HG02763 (cell line): ENCODE results near the gene TNIP2.

Experiments used
- ATAC-seq: cut with Tn5 transposase; IDR thresholded peaks from one replicate; pipeline ENCODE4 v1.9.1; 2021; ENCODE audit warnings: mild to moderate bottlenecking, moderate library complexity; ENCODE audit not compliant: unreplicated experiment

Gene TNIP2

DNA sequence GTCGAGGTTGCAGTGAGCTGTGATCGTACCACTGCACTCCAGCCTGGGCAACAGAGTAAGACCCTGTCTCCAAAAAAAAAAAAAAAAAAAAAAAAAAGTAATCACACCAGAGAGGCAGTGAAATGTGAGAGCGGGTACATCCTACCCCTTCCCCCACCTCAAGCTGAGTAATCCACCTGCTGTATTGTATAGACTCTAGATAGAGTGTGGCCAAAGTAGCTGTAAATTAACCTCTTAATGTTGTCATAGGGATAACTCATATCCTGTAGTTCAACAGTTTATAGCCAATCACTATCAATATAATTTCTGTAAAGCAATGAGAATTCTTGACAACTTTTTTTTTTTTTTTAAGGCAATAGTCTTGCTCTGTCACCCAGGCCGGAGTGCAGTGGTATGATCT, 30.8 kb downstream of the TNIP2 start:
- ATAC-seq = no peak

DNA sequence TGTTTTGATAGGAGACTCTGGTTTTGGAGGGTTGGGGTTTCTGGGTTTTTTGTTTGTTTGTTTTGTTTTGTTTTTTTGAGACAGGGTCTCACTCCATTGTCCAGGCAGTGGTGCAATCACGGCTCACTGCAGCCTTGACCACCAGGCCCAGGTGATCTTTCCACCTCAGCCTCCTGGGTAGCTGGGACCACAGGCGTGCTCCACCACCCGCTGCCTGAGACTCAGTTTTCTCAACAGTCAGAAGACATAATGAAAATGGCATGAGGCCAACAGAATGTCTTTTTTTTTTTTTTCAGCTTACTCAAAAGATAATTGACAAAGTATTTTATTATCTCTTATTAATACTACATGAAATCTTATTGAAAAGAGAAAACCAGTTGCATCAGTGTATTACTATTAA, 32.4 kb downstream of the TNIP2 start:
- ATAC-seq = no peak

DNA sequence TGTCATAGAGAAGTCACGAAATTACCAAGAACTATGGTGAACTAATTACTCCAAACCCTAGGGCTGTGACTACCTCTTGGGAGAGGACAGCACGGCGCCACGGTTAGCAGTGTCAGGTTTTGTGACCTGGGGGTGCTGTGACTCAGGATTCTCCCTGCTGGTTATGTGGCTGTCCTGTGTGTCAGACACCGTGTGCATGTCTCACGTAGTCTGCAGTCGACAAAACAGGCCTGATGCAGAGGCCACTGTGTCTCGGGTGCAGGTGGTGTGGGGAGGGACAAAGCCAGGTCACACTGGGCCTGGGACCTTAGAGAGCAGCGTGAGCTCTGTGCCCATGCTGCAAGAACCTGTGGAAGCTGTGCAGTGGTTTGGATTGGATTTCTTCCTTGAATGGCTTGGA, 34.1 kb downstream of the TNIP2 start:
- ATAC-seq = no peak

DNA sequence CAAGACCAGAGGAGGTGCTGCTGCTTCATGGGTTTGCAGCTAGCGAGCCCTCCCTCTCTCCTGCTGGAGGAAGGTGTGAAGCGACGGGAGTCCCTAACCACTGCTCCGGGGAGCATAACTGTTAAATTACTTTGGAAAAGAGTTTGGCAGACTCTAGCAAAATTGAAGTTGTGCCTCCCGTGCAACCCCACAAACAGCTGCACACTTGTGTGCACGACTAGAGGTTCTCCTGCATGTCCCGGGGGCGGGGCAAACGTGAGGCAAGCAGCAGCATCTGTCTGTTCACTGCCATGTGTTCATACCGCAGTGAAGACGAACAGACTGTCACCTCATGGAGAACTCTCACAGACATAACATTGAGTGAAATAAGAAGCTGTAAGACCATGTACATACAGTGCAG, 34.5 kb downstream of the TNIP2 start:
- no peak for ATAC-seq

DNA sequence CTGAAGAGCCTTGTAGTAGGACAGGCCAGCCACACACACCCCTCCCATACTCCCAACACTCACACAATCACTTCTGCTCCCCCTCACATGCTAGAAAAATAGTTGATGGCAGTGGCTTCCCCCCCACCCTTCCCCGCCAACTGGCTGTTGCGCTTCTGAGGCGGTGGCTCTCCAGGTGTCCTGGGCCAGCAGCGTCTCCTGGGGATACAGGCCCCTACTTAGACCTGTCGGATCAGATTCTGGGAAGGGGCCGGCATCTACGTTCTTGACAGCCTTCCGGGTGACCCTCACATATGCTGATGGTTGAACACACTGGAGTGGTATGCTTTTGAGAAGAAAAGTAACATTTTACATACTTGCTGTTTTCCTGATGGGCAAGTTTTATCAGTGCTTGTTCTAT, 39.9 kb downstream of the TNIP2 start:
- no peak for ATAC-seq

DNA sequence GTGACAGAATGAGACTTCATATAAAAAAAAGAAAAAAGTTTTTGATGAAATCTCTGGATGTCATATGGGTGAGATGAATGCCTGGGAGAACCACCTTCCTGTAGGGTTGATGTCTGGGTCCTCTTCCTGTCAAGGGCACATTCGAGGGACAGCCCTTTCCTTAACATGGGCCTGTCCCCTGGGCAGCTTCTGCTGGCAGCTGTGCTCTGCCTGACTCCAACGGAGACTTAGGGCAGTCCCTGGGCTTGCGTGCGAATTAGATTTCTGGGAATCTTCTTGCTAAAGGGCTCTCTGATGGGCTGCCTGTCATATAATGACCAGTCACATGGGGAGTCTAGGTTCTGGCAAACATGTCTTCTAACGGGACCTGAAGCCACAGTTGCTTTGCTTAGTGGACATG, 40.7 kb downstream of the TNIP2 start:
- ATAC-seq = no peak

DNA sequence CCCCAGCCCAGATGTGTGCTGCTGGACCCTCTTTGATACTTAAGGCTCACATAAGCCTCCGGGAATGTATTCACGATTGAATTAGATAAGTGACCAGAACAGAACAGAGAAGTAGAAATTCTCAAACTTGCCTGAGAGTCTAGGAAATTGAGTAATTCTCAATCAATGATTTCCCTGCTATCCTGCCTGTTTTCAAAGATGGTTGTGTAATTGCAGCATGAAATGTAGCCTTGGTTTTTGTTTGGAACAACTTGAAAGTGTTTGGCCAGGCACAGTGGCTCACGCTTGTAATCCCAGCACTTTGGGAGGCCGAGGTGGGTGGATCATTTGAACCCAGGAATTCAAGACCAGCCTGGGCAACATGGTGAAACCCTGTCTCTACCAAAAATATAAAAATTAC, 41.2 kb downstream of the TNIP2 start:
- ATAC-seq = no peak

DNA sequence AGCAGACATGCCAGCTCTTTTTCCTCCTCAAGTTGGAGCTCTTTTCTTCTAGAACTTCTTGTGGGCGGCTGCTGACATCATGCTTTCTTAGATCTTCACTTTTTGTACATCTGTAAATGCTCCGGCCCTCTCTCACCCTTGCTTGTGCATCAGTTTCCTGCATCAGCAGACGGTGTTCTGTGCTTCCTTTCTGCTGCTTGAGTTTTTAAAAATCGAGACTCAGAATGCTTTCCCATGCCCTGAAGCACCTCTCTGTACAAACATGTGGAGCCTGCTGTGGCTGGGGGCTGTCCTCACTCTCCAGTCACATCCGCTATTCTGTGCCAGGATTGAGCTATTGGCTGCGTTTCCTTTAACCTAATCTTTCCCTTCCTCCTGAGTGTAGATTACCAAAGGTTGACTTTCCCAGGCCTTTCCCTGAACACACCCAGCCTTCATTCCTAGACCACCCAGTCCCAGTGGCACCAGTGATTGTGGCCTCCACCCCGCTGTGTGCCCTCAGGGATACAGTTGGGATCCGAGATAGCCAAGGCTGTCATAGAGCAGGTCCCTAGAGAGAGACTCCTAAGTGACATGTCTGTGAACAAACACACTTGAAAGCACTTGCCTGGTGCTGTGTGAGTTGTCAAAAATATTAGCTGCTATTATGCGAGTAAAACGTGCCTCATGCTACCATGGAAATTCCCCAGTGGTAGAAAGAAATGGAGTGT, 41.9 kb downstream of the TNIP2 start:
- no peak for ATAC-seq

DNA sequence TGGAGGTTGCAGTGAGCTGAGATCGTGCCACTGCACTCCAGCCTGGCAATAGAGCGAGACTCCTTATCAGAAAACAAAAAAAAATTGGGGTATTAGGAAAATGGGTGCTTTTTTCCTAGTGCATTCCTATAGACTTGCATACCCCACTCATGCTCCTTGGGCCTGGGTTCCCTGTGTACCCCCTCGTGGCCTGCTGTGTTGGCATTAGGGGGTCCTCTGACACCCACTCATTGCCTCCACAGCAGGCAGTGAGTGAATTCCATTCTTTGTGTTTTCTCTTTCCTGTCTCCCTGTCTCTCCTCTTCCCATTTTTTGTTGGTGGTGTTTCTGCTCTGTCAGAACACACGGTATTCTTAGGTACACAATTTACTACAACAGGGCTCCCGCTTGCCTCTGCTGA, 42.8 kb downstream of the TNIP2 start:
- ATAC-seq = no peak

DNA sequence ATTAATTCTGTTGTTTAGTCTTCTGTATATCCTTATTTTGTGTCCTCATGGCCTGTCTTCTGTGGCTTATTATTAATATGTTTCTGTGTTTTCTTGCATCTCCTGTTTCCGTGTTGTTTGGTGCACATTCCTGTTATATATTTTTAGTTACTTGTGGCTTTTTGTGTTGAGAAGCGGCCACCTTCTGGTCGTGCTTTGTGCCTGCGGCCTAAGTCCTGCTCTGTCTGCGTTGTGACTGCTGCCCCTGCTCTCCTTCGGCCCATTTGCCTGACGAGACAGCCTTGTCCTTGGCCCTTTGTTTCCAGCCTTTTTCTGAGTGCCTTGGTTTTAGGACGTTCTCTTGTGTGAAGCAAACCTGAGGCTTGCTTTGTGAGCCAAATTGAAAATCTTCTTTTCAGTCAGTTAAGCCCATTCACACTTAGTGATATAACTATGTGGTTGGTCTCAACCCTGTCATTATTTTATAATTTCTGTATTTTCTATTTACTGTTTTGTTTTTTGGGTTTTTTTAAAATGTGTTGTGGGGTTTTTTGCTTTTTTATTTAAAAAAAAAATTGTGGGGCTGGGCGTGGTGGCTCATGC, 43.8 kb downstream of the TNIP2 start:
- ATAC-seq = no peak

DNA sequence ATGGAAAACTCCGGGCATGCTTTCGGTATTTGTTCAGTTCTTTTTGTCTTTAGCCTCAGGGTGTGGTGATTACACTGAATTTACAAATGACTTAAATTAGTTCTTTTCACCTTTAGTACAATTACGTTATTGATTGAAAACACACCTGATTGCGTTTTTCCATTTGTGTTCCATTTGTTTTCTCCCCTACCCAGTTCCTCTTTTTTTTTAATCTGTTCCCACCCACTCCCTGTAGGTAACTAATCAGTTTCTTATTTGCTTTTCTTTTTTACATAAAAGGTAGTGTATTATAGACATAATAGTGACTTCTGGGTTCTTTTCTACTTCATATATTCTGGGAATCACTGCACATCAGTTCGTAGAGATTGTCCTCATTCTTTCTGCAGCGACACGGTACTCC, 53.4 kb downstream of the TNIP2 start:
- no peak for ATAC-seq

DNA sequence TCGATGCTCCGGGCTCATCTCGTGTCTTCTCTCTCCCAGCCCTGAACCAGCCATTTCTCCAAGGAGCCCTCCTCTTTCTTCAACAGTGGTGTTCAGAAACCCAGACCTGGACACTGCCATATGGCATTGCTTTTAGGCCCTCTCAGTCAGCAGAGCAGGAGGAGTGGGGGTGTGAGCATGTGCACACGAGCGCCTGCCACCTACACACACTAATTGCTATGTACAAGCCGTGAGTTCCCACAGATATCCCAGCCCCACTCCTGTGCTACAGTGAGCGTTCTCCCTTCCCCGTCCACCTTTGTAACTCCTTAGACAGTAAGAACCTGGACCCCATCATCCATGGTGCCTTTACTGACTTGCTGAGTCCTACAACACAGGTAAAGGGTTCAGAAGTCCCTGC, 53.8 kb downstream of the TNIP2 start:
- no peak for ATAC-seq

DNA sequence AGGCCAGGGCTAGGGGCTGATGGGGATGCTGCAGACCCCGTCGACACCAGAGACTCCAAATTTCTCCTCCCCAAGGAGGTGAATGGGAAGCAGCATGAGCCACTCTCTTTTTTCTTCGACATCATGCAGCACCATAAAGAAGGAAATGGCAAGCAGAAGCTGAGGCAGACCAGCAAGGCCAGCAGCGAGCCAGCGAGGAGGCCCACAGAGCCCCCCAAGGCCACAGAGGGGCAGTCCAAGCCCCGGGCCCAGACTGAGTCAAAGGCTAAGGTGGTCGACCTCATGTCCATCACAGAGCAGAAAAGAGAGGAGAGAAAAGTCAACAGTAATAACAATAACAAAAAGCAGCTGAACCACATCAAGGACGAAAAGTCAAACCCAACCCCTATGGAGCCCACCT, 56.1 kb downstream of the TNIP2 start:
- ATAC-seq = no peak

DNA sequence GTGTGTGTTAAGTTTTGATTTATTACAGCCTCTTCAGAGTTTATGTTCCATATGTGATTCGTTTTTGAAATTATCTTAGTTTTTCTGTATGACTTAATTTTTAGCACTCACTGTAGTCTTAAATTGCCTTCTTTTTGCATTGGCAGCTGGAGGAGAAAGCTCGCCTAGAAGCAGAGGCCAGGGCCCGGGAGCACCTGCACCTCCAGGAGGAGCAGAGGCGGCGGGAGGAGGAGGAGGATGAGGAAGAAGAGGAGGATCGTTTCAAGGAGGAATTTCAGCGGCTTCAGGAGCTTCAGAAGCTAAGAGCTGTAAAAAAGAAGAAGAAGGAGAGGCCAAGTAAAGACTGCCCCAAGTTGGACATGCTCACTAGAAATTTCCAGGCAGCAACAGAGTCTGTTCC, 56.6 kb downstream of the TNIP2 start:
- ATAC-seq = no peak

DNA sequence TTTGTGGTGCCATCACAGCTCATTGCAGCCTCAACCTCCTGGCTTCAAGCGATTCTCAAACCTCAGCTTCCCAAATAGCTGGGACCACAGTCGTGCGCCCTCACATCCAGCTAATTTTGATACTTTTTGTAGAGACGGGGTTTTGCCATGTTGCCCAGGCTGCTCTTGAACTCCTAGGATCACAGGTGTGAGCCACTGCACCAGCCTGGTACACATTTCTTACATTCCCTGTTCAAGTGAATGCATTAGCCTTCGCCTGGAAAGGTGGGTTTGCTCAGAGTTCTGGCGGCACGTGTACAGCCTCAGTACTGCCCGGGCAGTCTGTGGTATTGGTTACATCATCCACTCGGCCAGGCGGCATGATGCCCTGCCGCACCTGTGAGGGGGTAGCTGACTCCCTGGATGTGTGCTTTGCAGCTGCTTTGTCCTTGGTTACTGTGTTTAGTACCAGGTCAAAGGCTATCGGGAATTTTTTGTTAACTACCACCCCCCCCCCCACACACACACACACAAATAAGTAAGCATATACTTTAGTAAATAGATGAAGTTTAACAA, 57.1 kb downstream of the TNIP2 start:
- no peak for ATAC-seq

DNA sequence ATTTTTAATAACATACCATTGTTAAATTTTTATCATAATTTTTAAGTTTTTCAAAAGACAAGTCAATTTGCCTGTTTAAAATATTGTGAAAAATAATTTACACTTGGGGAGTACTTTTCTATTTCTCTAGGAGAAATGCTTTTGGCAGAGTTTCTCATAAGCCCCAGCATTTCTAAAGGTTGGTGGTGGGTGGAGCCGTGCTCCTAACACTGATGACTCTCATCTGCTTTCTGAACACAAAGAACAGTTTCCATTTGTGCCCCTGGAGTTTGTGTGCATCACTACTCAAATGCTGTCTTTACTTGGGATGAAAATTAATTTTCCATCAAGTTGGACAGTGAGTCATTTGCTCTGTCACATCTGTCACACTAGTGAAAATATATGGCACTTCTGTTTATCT, 57.6 kb downstream of the TNIP2 start:
- ATAC-seq = no peak

DNA sequence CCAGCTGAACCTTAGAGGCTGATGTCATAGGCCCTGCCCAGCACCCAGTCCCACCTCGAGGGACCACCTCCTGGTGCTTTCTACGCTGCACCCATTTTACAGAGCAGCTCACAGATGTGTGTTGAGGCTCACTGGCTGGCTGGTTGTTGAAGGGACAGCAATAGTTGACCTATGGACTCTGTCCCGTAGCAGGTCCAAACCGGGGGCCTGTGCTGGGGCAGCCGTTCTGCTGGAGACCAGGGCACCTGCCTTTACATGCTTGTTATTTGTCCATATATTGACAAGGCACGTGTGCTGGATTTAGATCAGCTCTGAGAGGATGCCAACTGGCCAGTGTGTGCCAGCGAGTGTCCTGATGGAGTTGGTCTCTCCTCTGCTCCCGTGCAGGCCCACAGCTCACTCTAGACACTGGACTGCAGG, 58.1 kb downstream of the TNIP2 start:
- no peak for ATAC-seq

DNA sequence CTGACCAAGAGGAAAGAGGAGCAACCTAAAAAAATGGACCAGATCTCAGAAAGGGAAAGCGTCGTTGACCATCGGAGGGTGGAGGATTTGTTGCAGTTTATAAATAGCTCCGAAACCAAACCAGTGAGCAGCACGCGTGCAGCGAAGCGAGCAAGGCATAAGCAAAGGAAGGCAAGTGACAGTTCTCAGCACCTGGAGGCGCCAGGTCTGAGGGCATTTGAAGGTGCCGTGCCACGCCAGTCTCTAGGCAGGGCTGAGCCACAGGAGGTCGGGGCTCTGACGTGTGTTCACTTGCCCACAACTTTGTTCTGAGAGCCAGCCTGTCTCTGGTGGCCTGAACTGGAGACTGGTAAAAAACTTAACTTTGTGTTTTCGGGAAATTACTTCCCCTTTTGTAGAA, 59.7 kb downstream of the TNIP2 start:
- ATAC-seq = peak; percentile 88

DNA sequence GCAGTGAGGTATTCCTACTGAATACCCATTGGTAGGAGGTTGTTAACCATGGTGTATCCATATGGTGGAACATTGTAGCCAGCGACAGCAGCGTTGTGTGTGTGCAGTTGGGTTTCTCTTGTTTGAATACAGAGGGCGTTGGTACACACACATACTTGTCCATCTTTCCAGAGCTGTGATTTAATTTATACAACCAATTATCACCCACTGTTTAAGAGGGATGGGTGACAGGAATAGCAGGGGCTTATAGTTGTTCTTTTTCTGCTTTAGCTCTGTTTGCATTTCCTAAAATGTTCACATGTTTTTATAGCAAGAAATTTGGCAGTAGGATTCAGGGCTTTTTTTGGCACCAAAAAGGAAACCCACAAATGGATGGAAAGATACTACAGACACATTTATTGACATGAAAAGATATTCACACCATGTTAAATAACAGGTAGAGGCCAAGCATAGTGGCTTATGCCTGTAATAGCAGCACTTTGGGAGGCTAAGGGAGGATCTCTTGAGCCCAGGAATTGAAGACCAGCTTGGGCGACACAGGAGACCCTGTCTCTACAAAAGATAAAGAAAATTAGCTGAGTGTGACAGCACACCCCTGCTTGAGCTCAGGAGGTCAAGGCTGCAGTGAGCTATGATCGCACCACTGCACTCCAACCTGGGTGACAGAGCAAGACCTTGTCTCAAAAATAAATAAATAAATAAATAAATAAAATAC, 60.6 kb downstream of the TNIP2 start:
- no peak for ATAC-seq

DNA sequence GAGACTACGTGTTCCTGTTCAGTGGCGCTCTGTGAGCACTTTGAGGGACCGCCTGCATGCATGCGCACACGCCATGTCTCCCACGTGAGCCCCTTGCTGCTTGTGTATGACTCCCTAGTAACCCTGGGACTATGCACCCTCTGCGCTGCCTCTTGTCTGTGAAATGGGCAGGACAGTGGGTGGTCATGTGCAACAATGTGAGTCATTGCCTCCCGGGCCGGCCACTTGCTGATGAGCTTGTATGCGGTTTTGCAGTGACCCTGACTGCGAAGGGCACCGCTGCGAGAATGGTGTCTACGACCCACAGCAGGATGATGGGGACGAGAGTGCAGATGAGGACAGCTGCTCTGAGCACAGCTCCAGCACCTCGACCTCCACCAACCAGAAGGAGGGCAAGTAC, 61.4 kb downstream of the TNIP2 start:
- ATAC-seq = no peak

DNA sequence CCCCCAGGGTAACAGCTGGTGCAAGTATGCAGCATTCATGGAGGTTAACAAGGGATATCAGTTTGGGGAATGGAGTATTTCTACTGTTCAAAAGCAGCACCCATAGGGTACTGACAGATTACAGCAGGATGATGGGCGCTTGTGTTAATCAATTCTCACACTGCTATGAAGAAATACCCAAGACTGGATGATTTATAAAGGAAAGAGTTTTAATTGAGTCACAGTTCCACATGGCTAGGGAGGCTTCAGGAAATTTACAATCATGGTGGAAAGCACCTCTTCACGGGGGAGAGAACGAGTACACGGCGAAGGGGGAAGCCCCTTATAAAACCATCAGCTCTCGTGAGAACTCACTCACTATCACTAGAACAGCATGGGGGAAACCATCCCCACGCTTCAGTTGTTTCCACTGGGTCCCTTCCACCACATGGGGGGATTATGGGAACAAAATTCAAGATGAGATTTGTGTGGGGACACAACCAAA, 64.1 kb downstream of the TNIP2 start:
- no peak for ATAC-seq
